ENCODE measurements around the gene TRPM4.

GRCh38 chr19:49125025-49125731, 32.4 kb upstream of the TRPM4 start:
- TF ChIP-seq HNF4G (IDR thresholded peaks at IDR 0.05) (no peak), SP1 (IDR thresholded peaks at IDR 0.05) (no peak), CTCF (IDR thresholded peaks at IDR 0.05; ENCODE audit: low read depth, low read length, missing input control) (no peak), YY1 (IDR thresholded peaks at IDR 0.05) (no peak), MAX (IDR thresholded peaks at IDR 0.05) (no peak), FOXA1 (IDR thresholded peaks at IDR 0.05) (no peak)

Data from liver (tissue), 3 donors.